Liver (tissue), 3 donors: Measurements from ENCODE around the gene RPA3.

ENCODE experiments used
- EGR1 ChIP-seq, 2 donors: IDR thresholded peaks; 2 replicates each; pipeline ENCODE4 v1.6.1; 2016 to 2018; ENCODE audit warnings: antibody characterized with exemption in 2 of 2, low read depth in 2 of 2
- FOXA2 ChIP-seq: IDR thresholded peaks from 2 replicates; pipeline ENCODE4 v1.6.1; 2016; ENCODE audit warnings: antibody characterized with exemption
- GABPA ChIP-seq, 2 donors: IDR thresholded peaks in 1 of 2; conservative IDR thresholded peaks in 1 of 2; 2 replicates each; pipeline ENCODE4 v1.6.1; 2016; ENCODE audit warnings: antibody characterized with exemption in 2 of 2, mild to moderate bottlenecking in 1 of 2, moderate library complexity in 1 of 2
- HNF4A ChIP-seq, 2 donors: conservative IDR thresholded peaks; 2 replicates each; pipeline ENCODE4 v1.6.1; 2016; ENCODE audit warnings: antibody characterized with exemption in 2 of 2, mild to moderate bottlenecking in 2 of 2
- JUND ChIP-seq, 2 donors: IDR thresholded peaks; 2 replicates each; pipeline ENCODE4 v1.6.1; 2016; ENCODE audit warnings: antibody characterized with exemption in 2 of 2
- RAD21 ChIP-seq, 2 donors: IDR thresholded peaks; 2 replicates each; pipeline ENCODE4 v1.6.1; 2016; ENCODE audit warnings: antibody characterized with exemption in 2 of 2, mild to moderate bottlenecking in 2 of 2
- RXRA ChIP-seq, 2 donors: IDR thresholded peaks; 2 replicates each; pipeline ENCODE4 v1.6.1; 2017 to 2018; ENCODE audit warnings: antibody characterized with exemption in 2 of 2, mild to moderate bottlenecking in 1 of 2
- TAF1 ChIP-seq: conservative IDR thresholded peaks from 2 replicates; pipeline ENCODE4 v1.6.1; 2016; ENCODE audit warnings: antibody characterized with exemption, mild to moderate bottlenecking
- YY1 ChIP-seq: IDR thresholded peaks from 2 replicates; pipeline ENCODE4 v1.6.1; 2016; ENCODE audit warnings: antibody characterized with exemption, mild to moderate bottlenecking
- TF ChIP-seq, protein P1 (sequence below): fragments of 150-350 bp; IDR thresholded peaks from 2 replicates; pipeline ENCODE4 v1.5.1; 2017; ENCODE audit warnings: improper control_type of control experiment, low read depth, low read length; ENCODE audit not compliant: missing input control
- TF ChIP-seq, protein P2 (sequence below): IDR thresholded peaks from 2 replicates; pipeline ENCODE4 v1.6.1; 2016; ENCODE audit warnings: antibody characterized with exemption, mild to moderate bottlenecking
- TF ChIP-seq, protein P3 (sequence below): IDR thresholded peaks from 2 replicates; pipeline ENCODE4 v1.6.1; 2016; ENCODE audit warnings: antibody characterized with exemption
- TF ChIP-seq, protein P4 (sequence below): IDR thresholded peaks from 2 replicates; pipeline ENCODE4 v1.6.1; 2016; ENCODE audit warnings: antibody characterized with exemption
- donor health status: healthy.
- donor health status: healthy.

DNA sequence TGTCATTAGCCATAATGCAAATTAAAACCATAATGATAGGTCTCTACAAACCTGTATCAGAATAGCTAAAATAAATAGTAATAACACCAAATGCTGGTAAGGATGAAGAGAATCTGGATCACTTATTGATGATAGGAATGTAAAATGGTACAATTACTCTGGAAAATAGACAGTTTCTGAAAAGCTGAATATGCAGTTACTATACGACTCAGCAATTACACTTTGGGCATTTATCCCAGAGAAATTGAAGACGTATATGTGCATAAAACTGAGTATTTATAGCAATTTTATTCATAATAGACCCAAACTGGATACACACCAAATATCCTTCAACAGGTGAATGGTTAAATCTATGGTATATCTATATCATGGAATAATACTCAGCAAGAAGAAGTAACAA is 7.9 kb downstream of the RPA3 start:
- TF ChIP-seq, protein P1, sequence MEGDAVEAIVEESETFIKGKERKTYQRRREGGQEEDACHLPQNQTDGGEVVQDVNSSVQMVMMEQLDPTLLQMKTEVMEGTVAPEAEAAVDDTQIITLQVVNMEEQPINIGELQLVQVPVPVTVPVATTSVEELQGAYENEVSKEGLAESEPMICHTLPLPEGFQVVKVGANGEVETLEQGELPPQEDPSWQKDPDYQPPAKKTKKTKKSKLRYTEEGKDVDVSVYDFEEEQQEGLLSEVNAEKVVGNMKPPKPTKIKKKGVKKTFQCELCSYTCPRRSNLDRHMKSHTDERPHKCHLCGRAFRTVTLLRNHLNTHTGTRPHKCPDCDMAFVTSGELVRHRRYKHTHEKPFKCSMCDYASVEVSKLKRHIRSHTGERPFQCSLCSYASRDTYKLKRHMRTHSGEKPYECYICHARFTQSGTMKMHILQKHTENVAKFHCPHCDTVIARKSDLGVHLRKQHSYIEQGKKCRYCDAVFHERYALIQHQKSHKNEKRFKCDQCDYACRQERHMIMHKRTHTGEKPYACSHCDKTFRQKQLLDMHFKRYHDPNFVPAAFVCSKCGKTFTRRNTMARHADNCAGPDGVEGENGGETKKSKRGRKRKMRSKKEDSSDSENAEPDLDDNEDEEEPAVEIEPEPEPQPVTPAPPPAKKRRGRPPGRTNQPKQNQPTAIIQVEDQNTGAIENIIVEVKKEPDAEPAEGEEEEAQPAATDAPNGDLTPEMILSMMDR, result no peak
- TF ChIP-seq EGR1 (IDR thresholded peaks at IDR 0.05; ENCODE audit: low read depth in 2 of 2) (no peak), RXRA (IDR thresholded peaks at IDR 0.05) (no peak), TAF1 (no peak), RAD21 (IDR thresholded peaks at IDR 0.05) (no peak), YY1 (no peak), JUND (IDR thresholded peaks at IDR 0.05) (no peak), GABPA (IDR thresholded peaks at IDR 0.05 in 1 of 2, conservative IDR thresholded peaks at IDR 0.05 in 1 of 2) (no peak), HNF4A (conservative IDR thresholded peaks at IDR 0.05) (no peak), FOXA2 (no peak)
- TF ChIP-seq, protein P2, sequence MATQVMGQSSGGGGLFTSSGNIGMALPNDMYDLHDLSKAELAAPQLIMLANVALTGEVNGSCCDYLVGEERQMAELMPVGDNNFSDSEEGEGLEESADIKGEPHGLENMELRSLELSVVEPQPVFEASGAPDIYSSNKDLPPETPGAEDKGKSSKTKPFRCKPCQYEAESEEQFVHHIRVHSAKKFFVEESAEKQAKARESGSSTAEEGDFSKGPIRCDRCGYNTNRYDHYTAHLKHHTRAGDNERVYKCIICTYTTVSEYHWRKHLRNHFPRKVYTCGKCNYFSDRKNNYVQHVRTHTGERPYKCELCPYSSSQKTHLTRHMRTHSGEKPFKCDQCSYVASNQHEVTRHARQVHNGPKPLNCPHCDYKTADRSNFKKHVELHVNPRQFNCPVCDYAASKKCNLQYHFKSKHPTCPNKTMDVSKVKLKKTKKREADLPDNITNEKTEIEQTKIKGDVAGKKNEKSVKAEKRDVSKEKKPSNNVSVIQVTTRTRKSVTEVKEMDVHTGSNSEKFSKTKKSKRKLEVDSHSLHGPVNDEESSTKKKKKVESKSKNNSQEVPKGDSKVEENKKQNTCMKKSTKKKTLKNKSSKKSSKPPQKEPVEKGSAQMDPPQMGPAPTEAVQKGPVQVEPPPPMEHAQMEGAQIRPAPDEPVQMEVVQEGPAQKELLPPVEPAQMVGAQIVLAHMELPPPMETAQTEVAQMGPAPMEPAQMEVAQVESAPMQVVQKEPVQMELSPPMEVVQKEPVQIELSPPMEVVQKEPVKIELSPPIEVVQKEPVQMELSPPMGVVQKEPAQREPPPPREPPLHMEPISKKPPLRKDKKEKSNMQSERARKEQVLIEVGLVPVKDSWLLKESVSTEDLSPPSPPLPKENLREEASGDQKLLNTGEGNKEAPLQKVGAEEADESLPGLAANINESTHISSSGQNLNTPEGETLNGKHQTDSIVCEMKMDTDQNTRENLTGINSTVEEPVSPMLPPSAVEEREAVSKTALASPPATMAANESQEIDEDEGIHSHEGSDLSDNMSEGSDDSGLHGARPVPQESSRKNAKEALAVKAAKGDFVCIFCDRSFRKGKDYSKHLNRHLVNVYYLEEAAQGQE, result no peak
- TF ChIP-seq, protein P3, sequence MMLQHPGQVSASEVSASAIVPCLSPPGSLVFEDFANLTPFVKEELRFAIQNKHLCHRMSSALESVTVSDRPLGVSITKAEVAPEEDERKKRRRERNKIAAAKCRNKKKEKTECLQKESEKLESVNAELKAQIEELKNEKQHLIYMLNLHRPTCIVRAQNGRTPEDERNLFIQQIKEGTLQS, result no peak
- TF ChIP-seq, protein P4, sequence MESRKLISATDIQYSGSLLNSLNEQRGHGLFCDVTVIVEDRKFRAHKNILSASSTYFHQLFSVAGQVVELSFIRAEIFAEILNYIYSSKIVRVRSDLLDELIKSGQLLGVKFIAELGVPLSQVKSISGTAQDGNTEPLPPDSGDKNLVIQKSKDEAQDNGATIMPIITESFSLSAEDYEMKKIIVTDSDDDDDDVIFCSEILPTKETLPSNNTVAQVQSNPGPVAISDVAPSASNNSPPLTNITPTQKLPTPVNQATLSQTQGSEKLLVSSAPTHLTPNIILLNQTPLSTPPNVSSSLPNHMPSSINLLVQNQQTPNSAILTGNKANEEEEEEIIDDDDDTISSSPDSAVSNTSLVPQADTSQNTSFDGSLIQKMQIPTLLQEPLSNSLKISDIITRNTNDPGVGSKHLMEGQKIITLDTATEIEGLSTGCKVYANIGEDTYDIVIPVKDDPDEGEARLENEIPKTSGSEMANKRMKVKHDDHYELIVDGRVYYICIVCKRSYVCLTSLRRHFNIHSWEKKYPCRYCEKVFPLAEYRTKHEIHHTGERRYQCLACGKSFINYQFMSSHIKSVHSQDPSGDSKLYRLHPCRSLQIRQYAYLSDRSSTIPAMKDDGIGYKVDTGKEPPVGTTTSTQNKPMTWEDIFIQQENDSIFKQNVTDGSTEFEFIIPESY, result no peak
